SK-N-SH treated with all-trans-retinoic acid at 6 μM for 48 hours (cell line): ENCODE results near the gene NOSIP.

Experiments used
- ATAC-seq: fragments of 200-7000 bp; cut with Tn5 transposase; 3 replicates; pipeline ENCODE4 v1.9.1; 2020; ENCODE audit warnings: mild to moderate bottlenecking, moderate library complexity
- ARNTL ChIP-seq: fragments of 450-650 bp; formaldehyde crosslinking; IDR thresholded peaks from 2 replicates; pipeline ENCODE4 v1.5.0; 2020; ENCODE audit warnings: low read depth, mild to moderate bottlenecking, moderate library complexity, borderline replicate concordance
- BACH2 ChIP-seq: fragments of 250-450 bp; sonication (Bioruptor Pico); IDR thresholded peaks from 2 replicates; pipeline ENCODE4 v1.9.0; 2021; ENCODE audit warnings: mild to moderate bottlenecking, borderline replicate concordance
- CSDC2 ChIP-seq: fragments of 250-450 bp; sonication (Bioruptor Pico); IDR thresholded peaks from 2 replicates; pipeline ENCODE4 v1.5.0; 2020; ENCODE audit warnings: mild to moderate bottlenecking, moderate library complexity
- ESRRG ChIP-seq: fragments of 250-450 bp; sonication (Bioruptor Pico); IDR thresholded peaks from 2 replicates; pipeline ENCODE4 v1.6.1; 2021; ENCODE audit warnings: mild to moderate bottlenecking
- GLIS3 ChIP-seq: fragments of 250-450 bp; sonication (Bioruptor Pico); IDR thresholded peaks from 2 replicates; pipeline ENCODE4 v1.5.0; 2020; ENCODE audit warnings: mild to moderate bottlenecking, moderate library complexity
- ISL1 ChIP-seq: fragments of 250-450 bp; sonication (Bioruptor Pico); IDR thresholded peaks from 2 replicates; pipeline ENCODE4 v2.1.2; 2022; ENCODE audit warnings: mild to moderate bottlenecking, moderate library complexity
- OSR1 ChIP-seq: fragments of 250-450 bp; sonication (Bioruptor Pico); IDR thresholded peaks from 2 replicates; pipeline ENCODE4 v1.8.0; 2022; ENCODE audit warnings: moderate library complexity, mild to moderate bottlenecking, inconsistent platforms
- PPARA ChIP-seq: fragments of 250-450 bp; sonication (Bioruptor Pico); IDR thresholded peaks from 2 replicates; pipeline ENCODE4 v1.5.0; 2020; ENCODE audit warnings: mild to moderate bottlenecking, borderline replicate concordance
- RARB ChIP-seq: fragments of 250-450 bp; sonication (Bioruptor Pico); IDR thresholded peaks from 2 replicates; pipeline ENCODE4 v1.8.0; 2021; ENCODE audit warnings: mild to moderate bottlenecking, moderate library complexity
- SNAI2 ChIP-seq: fragments of 250-450 bp; sonication (Bioruptor Pico); IDR thresholded peaks from 2 replicates; pipeline ENCODE4 v1.5.0; 2020; ENCODE audit warnings: mild to moderate bottlenecking, moderate library complexity
- TCF4 ChIP-seq: fragments of 250-450 bp; sonication (Bioruptor Pico); IDR thresholded peaks from 2 replicates; pipeline ENCODE4 v1.8.0; 2021; ENCODE audit warnings: mild to moderate bottlenecking, moderate library complexity, borderline replicate concordance
- TOX ChIP-seq: fragments of 250-450 bp; sonication (Bioruptor Pico); IDR thresholded peaks from 2 replicates; pipeline ENCODE4 v1.8.0; 2021; ENCODE audit warnings: mild to moderate bottlenecking, moderate library complexity, borderline replicate concordance
- ZC3H10 ChIP-seq: fragments of 250-450 bp; sonication (Bioruptor Pico); IDR thresholded peaks from 2 replicates; pipeline ENCODE4 v1.5.1; 2021; ENCODE audit warnings: mild to moderate bottlenecking, moderate library complexity
- ZFP30 ChIP-seq: fragments of 450-650 bp; formaldehyde crosslinking; IDR thresholded peaks from 2 replicates; pipeline ENCODE4 v1.5.0; 2022; ENCODE audit warnings: mild to moderate bottlenecking, moderate library complexity
- ZNF565 ChIP-seq: fragments of 450-650 bp; formaldehyde crosslinking; conservative IDR thresholded peaks from 2 replicates; pipeline ENCODE4 v1.5.0; 2020; ENCODE audit warnings: low read depth, mild to moderate bottlenecking, moderate library complexity
- ZNF70 ChIP-seq: fragments of 450-650 bp; formaldehyde crosslinking; IDR thresholded peaks from 2 replicates; pipeline ENCODE4 v1.5.0; 2020; ENCODE audit warnings: mild to moderate bottlenecking, moderate library complexity
- ZNF8 ChIP-seq: fragments of 450-650 bp; formaldehyde crosslinking; IDR thresholded peaks from 2 replicates; pipeline ENCODE4 v1.5.0; 2020; ENCODE audit warnings: mild to moderate bottlenecking, moderate library complexity
- TF ChIP-seq, protein P1 (sequence below): fragments of 250-450 bp; sonication (Bioruptor Pico); IDR thresholded peaks from 2 replicates; pipeline ENCODE4 v1.5.0; 2020; ENCODE audit warnings: mild to moderate bottlenecking, moderate library complexity
- TF ChIP-seq, protein P2 (sequence below): fragments of 250-450 bp; sonication (Bioruptor Pico); IDR thresholded peaks from 2 replicates; pipeline ENCODE4 v1.5.1; 2021; ENCODE audit warnings: mild to moderate bottlenecking, moderate library complexity
- TF ChIP-seq, protein P3 (sequence below): fragments of 250-450 bp; sonication (Bioruptor Pico); IDR thresholded peaks from 2 replicates; pipeline ENCODE4 v1.5.1; 2020; ENCODE audit warnings: low read depth, mild to moderate bottlenecking, moderate library complexity
- TF ChIP-seq, protein P4 (sequence below): fragments of 250-450 bp; sonication (Bioruptor Pico); IDR thresholded peaks from 2 replicates; pipeline ENCODE4 v1.8.0; 2020; ENCODE audit warnings: mild to moderate bottlenecking, moderate library complexity, borderline replicate concordance
- TF ChIP-seq, protein P5 (sequence below): fragments of 250-450 bp; sonication (Bioruptor Pico); IDR thresholded peaks from 2 replicates; pipeline ENCODE4 v1.8.0; 2021; ENCODE audit warnings: low read depth, mild to moderate bottlenecking, moderate library complexity, borderline replicate concordance

Gene NOSIP

DNA sequence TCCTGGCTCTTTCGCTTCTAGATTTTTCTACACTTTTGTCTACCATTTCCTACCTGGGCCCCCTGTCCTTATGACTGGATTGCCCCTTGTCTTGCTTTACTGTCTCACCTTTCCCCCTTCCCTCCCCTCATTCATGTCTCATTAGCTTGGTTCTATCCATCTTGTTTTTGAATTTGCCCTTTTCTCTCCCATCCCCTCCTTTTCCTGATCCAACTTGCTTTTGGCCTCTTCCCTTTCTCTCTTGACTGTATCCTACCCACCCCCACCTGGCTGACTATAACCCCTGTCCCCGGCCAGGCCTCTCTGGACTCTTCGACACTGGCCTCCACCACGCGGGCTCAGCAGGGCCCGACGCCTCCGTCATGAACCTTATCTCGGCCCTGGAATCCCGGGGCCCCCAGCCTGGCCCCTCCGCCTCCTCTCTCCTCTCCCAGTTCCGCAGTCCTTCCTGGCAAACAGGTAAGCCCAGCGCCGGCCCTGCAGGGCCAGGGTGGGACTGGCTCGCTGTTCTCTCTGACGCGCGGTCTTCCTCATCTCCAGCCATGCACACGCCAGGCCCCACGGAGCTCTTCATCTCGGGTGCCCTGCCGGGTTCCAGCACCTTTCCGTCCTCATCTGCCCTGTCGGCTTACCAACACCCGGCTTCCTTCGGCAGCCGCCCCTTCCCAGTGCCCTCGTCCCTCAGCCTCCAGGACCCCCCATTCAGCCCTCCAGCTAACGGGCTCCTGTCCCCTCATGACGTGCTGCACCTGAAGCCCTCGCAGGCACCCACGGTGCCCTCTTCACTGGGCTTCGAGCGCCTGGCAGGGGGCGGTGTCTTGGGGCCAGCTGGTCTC is 14.0 kb upstream of the NOSIP start:
- no peak for ATAC-seq

DNA sequence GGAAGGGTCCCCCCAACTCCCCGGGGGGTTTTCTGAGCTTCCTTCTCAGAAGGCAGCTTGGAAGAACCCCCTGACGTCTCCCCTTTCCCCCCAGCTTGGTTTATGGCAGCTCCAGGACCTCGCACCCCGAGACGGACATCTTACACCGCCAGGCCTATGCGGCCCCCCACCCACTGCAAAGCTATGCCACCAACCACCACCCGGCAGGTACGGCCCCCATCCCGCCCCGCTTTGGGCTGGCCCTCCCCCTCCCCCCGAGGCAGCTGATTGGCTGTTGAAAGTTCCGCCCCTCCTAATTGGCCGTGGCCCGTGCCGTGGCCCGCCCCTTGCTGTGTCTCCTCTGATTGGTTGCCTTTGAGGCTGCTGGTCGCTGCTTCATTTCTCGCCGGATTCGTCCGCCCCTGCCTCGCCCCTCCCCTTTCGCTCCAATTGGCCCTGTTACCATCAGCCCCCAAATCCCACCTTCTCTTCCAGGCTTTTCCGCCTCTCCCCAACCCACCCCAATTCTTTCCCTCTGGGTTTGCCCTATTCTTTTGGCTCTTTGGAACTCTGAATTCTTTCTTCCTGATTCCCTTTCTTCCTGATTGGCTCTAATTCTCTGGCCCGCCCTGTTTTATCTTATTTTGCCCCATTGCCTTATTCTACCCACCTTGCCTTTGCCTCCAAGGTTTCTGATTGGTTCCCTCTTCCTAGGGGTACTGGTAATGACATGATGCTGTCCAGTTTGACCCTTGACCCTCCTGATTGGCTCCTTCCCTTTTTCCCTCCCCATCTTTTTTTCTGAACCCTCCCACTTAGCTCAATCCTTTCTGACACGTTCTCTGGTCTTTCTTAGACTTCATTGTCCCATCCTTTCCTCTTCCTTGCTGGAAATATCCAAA is 13.1 kb upstream of the NOSIP start:
- peak; percentile 69 for ATAC-seq
- no peak for TF ChIP-seq ZNF8 (CRISPR knock-in tag)
- no peak for TF ChIP-seq OSR1
- TF ChIP-seq BACH2 (CRISPR knock-in tag) = no peak
- TF ChIP-seq ESRRG (CRISPR knock-in tag) = no peak
- no peak for TF ChIP-seq ISL1 (CRISPR knock-in tag)
- no peak for TF ChIP-seq RARB (CRISPR knock-in tag)
- no peak for TF ChIP-seq ZFP30
- TF ChIP-seq, protein P1, sequence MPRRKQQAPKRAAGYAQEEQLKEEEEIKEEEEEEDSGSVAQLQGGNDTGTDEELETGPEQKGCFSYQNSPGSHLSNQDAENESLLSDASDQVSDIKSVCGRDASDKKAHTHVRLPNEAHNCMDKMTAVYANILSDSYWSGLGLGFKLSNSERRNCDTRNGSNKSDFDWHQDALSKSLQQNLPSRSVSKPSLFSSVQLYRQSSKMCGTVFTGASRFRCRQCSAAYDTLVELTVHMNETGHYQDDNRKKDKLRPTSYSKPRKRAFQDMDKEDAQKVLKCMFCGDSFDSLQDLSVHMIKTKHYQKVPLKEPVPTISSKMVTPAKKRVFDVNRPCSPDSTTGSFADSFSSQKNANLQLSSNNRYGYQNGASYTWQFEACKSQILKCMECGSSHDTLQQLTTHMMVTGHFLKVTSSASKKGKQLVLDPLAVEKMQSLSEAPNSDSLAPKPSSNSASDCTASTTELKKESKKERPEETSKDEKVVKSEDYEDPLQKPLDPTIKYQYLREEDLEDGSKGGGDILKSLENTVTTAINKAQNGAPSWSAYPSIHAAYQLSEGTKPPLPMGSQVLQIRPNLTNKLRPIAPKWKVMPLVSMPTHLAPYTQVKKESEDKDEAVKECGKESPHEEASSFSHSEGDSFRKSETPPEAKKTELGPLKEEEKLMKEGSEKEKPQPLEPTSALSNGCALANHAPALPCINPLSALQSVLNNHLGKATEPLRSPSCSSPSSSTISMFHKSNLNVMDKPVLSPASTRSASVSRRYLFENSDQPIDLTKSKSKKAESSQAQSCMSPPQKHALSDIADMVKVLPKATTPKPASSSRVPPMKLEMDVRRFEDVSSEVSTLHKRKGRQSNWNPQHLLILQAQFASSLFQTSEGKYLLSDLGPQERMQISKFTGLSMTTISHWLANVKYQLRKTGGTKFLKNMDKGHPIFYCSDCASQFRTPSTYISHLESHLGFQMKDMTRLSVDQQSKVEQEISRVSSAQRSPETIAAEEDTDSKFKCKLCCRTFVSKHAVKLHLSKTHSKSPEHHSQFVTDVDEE (CRISPR knock-in tag) = no peak
- no peak for TF ChIP-seq PPARA (CRISPR knock-in tag)
- TF ChIP-seq SNAI2 (CRISPR knock-in tag) = no peak
- TF ChIP-seq ZC3H10 (CRISPR knock-in tag) = no peak
- no peak for TF ChIP-seq TOX (CRISPR knock-in tag)
- no peak for TF ChIP-seq CSDC2 (CRISPR knock-in tag)
- TF ChIP-seq, protein P2, sequence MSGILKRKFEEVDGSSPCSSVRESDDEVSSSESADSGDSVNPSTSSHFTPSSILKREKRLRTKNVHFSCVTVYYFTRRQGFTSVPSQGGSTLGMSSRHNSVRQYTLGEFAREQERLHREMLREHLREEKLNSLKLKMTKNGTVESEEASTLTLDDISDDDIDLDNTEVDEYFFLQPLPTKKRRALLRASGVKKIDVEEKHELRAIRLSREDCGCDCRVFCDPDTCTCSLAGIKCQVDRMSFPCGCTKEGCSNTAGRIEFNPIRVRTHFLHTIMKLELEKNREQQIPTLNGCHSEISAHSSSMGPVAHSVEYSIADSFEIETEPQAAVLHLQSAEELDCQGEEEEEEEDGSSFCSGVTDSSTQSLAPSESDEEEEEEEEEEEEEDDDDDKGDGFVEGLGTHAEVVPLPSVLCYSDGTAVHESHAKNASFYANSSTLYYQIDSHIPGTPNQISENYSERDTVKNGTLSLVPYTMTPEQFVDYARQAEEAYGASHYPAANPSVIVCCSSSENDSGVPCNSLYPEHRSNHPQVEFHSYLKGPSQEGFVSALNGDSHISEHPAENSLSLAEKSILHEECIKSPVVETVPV (CRISPR knock-in tag) = no peak
- no peak for TF ChIP-seq ZNF70 (CRISPR knock-in tag)
- TF ChIP-seq, protein P3, sequence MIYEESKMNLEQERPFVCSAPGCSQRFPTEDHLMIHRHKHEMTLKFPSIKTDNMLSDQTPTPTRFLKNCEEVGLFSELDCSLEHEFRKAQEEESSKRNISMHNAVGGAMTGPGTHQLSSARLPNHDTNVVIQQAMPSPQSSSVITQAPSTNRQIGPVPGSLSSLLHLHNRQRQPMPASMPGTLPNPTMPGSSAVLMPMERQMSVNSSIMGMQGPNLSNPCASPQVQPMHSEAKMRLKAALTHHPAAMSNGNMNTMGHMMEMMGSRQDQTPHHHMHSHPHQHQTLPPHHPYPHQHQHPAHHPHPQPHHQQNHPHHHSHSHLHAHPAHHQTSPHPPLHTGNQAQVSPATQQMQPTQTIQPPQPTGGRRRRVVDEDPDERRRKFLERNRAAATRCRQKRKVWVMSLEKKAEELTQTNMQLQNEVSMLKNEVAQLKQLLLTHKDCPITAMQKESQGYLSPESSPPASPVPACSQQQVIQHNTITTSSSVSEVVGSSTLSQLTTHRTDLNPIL (CRISPR knock-in tag) = no peak
- TF ChIP-seq GLIS3 = no peak
- TF ChIP-seq, protein P4, sequence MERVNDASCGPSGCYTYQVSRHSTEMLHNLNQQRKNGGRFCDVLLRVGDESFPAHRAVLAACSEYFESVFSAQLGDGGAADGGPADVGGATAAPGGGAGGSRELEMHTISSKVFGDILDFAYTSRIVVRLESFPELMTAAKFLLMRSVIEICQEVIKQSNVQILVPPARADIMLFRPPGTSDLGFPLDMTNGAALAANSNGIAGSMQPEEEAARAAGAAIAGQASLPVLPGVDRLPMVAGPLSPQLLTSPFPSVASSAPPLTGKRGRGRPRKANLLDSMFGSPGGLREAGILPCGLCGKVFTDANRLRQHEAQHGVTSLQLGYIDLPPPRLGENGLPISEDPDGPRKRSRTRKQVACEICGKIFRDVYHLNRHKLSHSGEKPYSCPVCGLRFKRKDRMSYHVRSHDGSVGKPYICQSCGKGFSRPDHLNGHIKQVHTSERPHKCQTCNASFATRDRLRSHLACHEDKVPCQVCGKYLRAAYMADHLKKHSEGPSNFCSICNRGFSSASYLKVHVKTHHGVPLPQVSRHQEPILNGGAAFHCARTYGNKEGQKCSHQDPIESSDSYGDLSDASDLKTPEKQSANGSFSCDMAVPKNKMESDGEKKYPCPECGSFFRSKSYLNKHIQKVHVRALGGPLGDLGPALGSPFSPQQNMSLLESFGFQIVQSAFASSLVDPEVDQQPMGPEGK (CRISPR knock-in tag) = no peak

More for the DNA sequence above, 14.0 kb upstream of the NOSIP start:
- TF ChIP-seq, protein P4 (CRISPR knock-in tag) = no peak
- TF ChIP-seq ZC3H10 (CRISPR knock-in tag) = no peak
- TF ChIP-seq TCF4 (CRISPR knock-in tag) = no peak
- no peak for TF ChIP-seq ISL1 (CRISPR knock-in tag)
- TF ChIP-seq ESRRG (CRISPR knock-in tag) = no peak
- TF ChIP-seq RARB (CRISPR knock-in tag) = no peak
- TF ChIP-seq OSR1 = no peak
- TF ChIP-seq ZNF70 (CRISPR knock-in tag) = no peak
- TF ChIP-seq ZNF565 (CRISPR knock-in tag) = no peak
- TF ChIP-seq, protein P5, sequence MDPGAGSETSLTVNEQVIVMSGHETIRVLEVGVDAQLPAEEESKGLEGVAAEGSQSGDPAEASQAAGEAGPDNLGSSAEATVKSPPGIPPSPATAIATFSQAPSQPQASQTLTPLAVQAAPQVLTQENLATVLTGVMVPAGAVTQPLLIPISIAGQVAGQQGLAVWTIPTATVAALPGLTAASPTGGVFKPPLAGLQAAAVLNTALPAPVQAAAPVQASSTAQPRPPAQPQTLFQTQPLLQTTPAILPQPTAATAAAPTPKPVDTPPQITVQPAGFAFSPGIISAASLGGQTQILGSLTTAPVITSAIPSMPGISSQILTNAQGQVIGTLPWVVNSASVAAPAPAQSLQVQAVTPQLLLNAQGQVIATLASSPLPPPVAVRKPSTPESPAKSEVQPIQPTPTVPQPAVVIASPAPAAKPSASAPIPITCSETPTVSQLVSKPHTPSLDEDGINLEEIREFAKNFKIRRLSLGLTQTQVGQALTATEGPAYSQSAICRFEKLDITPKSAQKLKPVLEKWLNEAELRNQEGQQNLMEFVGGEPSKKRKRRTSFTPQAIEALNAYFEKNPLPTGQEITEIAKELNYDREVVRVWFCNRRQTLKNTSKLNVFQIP (CRISPR knock-in tag) = no peak
- TF ChIP-seq ARNTL (CRISPR knock-in tag) = no peak
- TF ChIP-seq, protein P3 (CRISPR knock-in tag) = no peak
- no peak for TF ChIP-seq ZFP30
